HEK293 (cell line): ENCODE results near the gene MYMK.

Experiments
- CTCF ChIP-seq: fragments of 450-650 bp; formaldehyde crosslinking; IDR thresholded peaks from 2 replicates; pipeline ENCODE4 v1.5.1; 2016; ENCODE audit warnings: missing biosample characterization, missing genetic modification characterization
- KLF9 ChIP-seq: fragments of 450-650 bp; formaldehyde crosslinking; IDR thresholded peaks from 2 replicates; pipeline ENCODE4 v1.5.1; 2016; ENCODE audit warnings: missing biosample characterization, missing genetic modification characterization, low read depth
- ZNF311 ChIP-seq: fragments of 450-650 bp; formaldehyde crosslinking; IDR thresholded peaks from 2 replicates; pipeline ENCODE4 v1.5.1; 2017; ENCODE audit warnings: missing biosample characterization, missing genetic modification characterization, borderline replicate concordance
- ZNF423 ChIP-seq: fragments of 450-650 bp; formaldehyde crosslinking; IDR thresholded peaks from 2 replicates; pipeline ENCODE4 v1.5.1; 2016; ENCODE audit warnings: missing biosample characterization, missing genetic modification characterization
- ZNF639 ChIP-seq: fragments of 450-650 bp; formaldehyde crosslinking; IDR thresholded peaks from 2 replicates; pipeline ENCODE4 v1.5.1; 2016; ENCODE audit warnings: missing biosample characterization, missing genetic modification characterization
- ZNF677 ChIP-seq: fragments of 450-650 bp; IDR thresholded peaks from 2 replicates; pipeline ENCODE4 v1.5.0; 2018; ENCODE audit warnings: missing biosample characterization, mild to moderate bottlenecking, missing genetic modification characterization, moderate library complexity

- TF ChIP-seq ZNF639 (tag by site-specific recombination) (no peak), KLF9 (tag by site-specific recombination) (no peak), CTCF (tag by site-specific recombination) (no peak), ZNF677 (tag by site-specific recombination) (no peak), ZNF423 (tag by site-specific recombination) (no peak), ZNF311 (tag by site-specific recombination) (no peak)
Measured at GRCh38 chr9:133515615-133516255, 9.0 kb downstream of the MYMK start.
